HCT116 (cell line): ENCODE data around the gene OR52E1. TPM values are rescaled to one million over a fixed set of nuclear protein-coding genes. Genes with fewer than 3 reads are reported as not detected.

Experiments used
- ATAC-seq: fragments of 200-7000 bp; cut with Tn5 transposase; 2 replicates; pipeline ENCODE4 v1.9.1; 2020; ENCODE audit warnings: mild to moderate bottlenecking, moderate library complexity
- BruUV-seq: library from RNA; stranded (reverse); fragments of 400-500 nt; replicated peaks from 2 replicates; lab custom pipeline; 2021; lab: Mats Ljungman, UMichigan
- CTCF ChIA-PET: fragments of 300-600 bp; sonication (Branson Sonifier 250); formaldehyde crosslinking; loops from one replicate; lab custom pipeline; 2021; ENCODE audit warnings: antibody characterized with exemption; lab: Charles Lee
- POLR2A ChIA-PET: fragments of 300-600, 350-600 bp; sonication (Branson Sonifier 250); formaldehyde crosslinking; loops from one replicate; lab custom pipeline; 2021; ENCODE audit warnings: antibody characterized with exemption; lab: Charles Lee
- RAD21 ChIA-PET, 2 experiments: fragments of 300-600 bp; sonication (Branson Sonifier 250); formaldehyde crosslinking; loops; one replicate each; lab custom pipeline; 2023; ENCODE audit warnings: low total read pairs in 2 of 2; ENCODE audit not compliant: uncharacterized antibody in 2 of 2, unreplicated experiment in 2 of 2, low non-redundant PET in 1 of 2; lab: Charles Lee
- DNase-seq: peaks from one replicate; pipeline ENCODE4 v3.0.0-alpha.2; 2010; ENCODE audit warnings: low read depth, low spot score
- H2AFZ ChIP-seq: fragments of 200-600 bp; shearing (Covaris generic), sonication (generic); 2 replicates; pipeline ENCODE4 v1.6.1; 2017; ENCODE audit warnings: low read depth, mixed run types, mixed read lengths, antibody characterized with exemption, low read length; ENCODE audit not compliant: poor library complexity, severe bottlenecking
- H3K27ac ChIP-seq: 2 replicates; pipeline ENCODE4 v1.5.1; 2012; ENCODE audit warnings: low read depth, low read length
- H3K27me3 ChIP-seq: fragments of 200-600 bp; sonication (generic); 2 replicates; pipeline ENCODE4 v1.6.1; 2016; ENCODE audit warnings: mixed run types, low read length, mixed read lengths; ENCODE audit not compliant: insufficient read depth
- H3K36me3 ChIP-seq, 2 experiments: fragments of 200-500 bp in 1 of 2; fragments of 200-600 bp in 1 of 2; sonication (Bioruptor generic) in 1 of 2; sonication (generic) in 1 of 2; 2 replicates each; pipeline versions ENCODE4 v1.5.1 to v1.6.1; 2014 to 2016; ENCODE audit warnings: low read length in 2 of 2, inconsistent platforms in 1 of 2, mixed read lengths in 1 of 2, mixed run types in 1 of 2; ENCODE audit not compliant: insufficient read depth in 2 of 2, control insufficient read depth in 1 of 2
- H3K4me1 ChIP-seq, 2 experiments: fragments of 200-600 bp in 1 of 2; sonication (generic) in 1 of 2; 2 replicates each; pipeline versions ENCODE4 v1.5.1 to v1.6.1; 2012 to 2017; ENCODE audit warnings: low read length in 2 of 2, inconsistent platforms in 1 of 2, mild to moderate bottlenecking in 1 of 2, mixed read lengths in 1 of 2, mixed run types in 1 of 2, moderate library complexity in 1 of 2; ENCODE audit not compliant: insufficient read depth in 2 of 2, control insufficient read depth in 1 of 2
- H3K4me2 ChIP-seq: fragments of 200-600 bp; sonication (generic); 2 replicates; pipeline ENCODE4 v1.6.1; 2017; ENCODE audit warnings: mixed run types, low read length, mixed read lengths
- H3K4me3 ChIP-seq, 2 experiments: fragments of 200-600 bp in 1 of 2; sonication (generic) in 1 of 2; replicated peaks in 1 of 2; 2 replicates each; pipeline ENCODE4 v1.5.1; 2011 to 2016; ENCODE audit warnings: low read length in 2 of 2, control low read depth in 1 of 2, low read depth in 1 of 2, mild to moderate bottlenecking in 1 of 2, mixed read lengths in 1 of 2, mixed run types in 1 of 2
- H3K79me2 ChIP-seq: fragments of 200-600 bp; sonication (generic); 2 replicates; pipeline ENCODE4 v1.6.1; 2017; ENCODE audit warnings: mild to moderate bottlenecking, mixed run types, low read length, moderate library complexity, mixed read lengths; ENCODE audit not compliant: insufficient read depth
- H3K9ac ChIP-seq: fragments of 200-600 bp; sonication (generic); 2 replicates; pipeline ENCODE4 v1.6.1; 2016; ENCODE audit warnings: low read length, mixed read lengths
- H3K9me2 ChIP-seq: fragments of 200-600 bp; sonication (generic), shearing (Covaris generic); 2 replicates; pipeline ENCODE4 v1.6.1; 2017; ENCODE audit warnings: mixed run types, mild to moderate bottlenecking, moderate library complexity; ENCODE audit not compliant: insufficient read depth
- H3K9me3 ChIP-seq, 2 experiments: fragments of 200-500 bp in 1 of 2; fragments of 200-600 bp in 1 of 2; sonication (Bioruptor generic) in 1 of 2; sonication (generic) in 1 of 2; 2 replicates each; pipeline ENCODE4 v1.6.1; 2014 to 2017; ENCODE audit warnings: low read length in 2 of 2, mixed read lengths in 2 of 2, inconsistent platforms in 1 of 2, low read depth in 1 of 2, mild to moderate bottlenecking in 1 of 2, mixed run types in 1 of 2, moderate library complexity in 1 of 2; ENCODE audit not compliant: control insufficient read depth in 1 of 2, insufficient read depth in 1 of 2
- H4K20me1 ChIP-seq: fragments of 200-600 bp; sonication (generic), shearing (Covaris generic); 2 replicates; pipeline ENCODE4 v1.6.1; 2017; ENCODE audit warnings: mixed run types, mild to moderate bottlenecking, moderate library complexity; ENCODE audit not compliant: insufficient read depth
- ATF3 ChIP-seq: IDR thresholded peaks from 2 replicates; pipeline ENCODE4 v1.6.1; 2012
- CBX3 ChIP-seq: IDR thresholded peaks from 2 replicates; pipeline ENCODE4 v1.6.1; 2012; ENCODE audit warnings: low read depth
- EGR1 ChIP-seq: IDR thresholded peaks from 2 replicates; pipeline ENCODE4 v1.6.1; 2012; ENCODE audit warnings: low read depth
- EZH2phosphoT487 ChIP-seq: fragments of 200-600 bp; IDR thresholded peaks from 2 replicates; pipeline ENCODE4 v1.6.1; 2018; ENCODE audit warnings: antibody characterized with exemption, borderline replicate concordance
- FOSL1 ChIP-seq: IDR thresholded peaks from 2 replicates; pipeline ENCODE4 v1.6.1; 2012; ENCODE audit warnings: low read depth
- JUND ChIP-seq: IDR thresholded peaks from 2 replicates; pipeline ENCODE4 v1.6.1; 2012
- POLR2AphosphoS5 ChIP-seq: IDR thresholded peaks from 2 replicates; pipeline ENCODE4 v1.6.1; 2011; ENCODE audit warnings: mild to moderate bottlenecking, low read depth, low read length, moderate library complexity
- SIN3A ChIP-seq: IDR thresholded peaks from 2 replicates; pipeline ENCODE4 v1.6.1; 2012; ENCODE audit warnings: low read depth
- SP1 ChIP-seq: IDR thresholded peaks from 2 replicates; pipeline ENCODE4 v1.6.1; 2012; ENCODE audit warnings: low read depth
- SRF ChIP-seq: IDR thresholded peaks from 2 replicates; pipeline ENCODE4 v1.6.1; 2012; ENCODE audit warnings: low read depth
- TCF7L2 ChIP-seq: IDR thresholded peaks from 2 replicates; pipeline ENCODE4 v1.7.0; 2011; ENCODE audit warnings: borderline replicate concordance, inconsistent platforms; ENCODE audit not compliant: insufficient read depth, insufficient read length; ENCODE audit errors: extremely low read depth
- ZFX ChIP-seq: fragments of 450-650 bp; IDR thresholded peaks from 2 replicates; pipeline ENCODE4 v1.6.1; 2017
- ZNF274 ChIP-seq: fragments of 200-500 bp; sonication (Bioruptor generic); IDR thresholded peaks from 2 replicates; pipeline ENCODE4 v1.6.1; 2014; ENCODE audit warnings: mild to moderate bottlenecking, low read depth, low read length, inconsistent platforms
- intact Hi-C: fragments of 100-400 bp; cut with micrococcal nuclease; formaldehyde crosslinking; loops from 2 replicates; pipeline ENCODE4 v1.10.0; 2022
- total RNA-seq: library from RNA; stranded (reverse); gene quantifications from one replicate; pipeline ENCODE4 v1.2.1, GENCODE V29; 2021; ENCODE audit not compliant: unreplicated experiment
- TF ChIP-seq, protein P1 (sequence below): IDR thresholded peaks from 2 replicates; pipeline ENCODE4 v1.6.1; 2012
- TF ChIP-seq, protein P2 (sequence below), 3 experiments: fragments of 200-600 bp in 1 of 3; sonication (generic) in 1 of 3; IDR thresholded peaks in 2 of 3; conservative IDR thresholded peaks in 1 of 3; 2 replicates each; pipeline ENCODE4 v1.5.1; 2012 to 2017; ENCODE audit warnings: low read depth in 2 of 3, low read length in 2 of 3, antibody characterized with exemption in 1 of 3, borderline replicate concordance in 1 of 3, control low read depth in 1 of 3, mild to moderate bottlenecking in 1 of 3, mixed read lengths in 1 of 3, mixed run types in 1 of 3, moderate library complexity in 1 of 3; ENCODE audit not compliant: insufficient read depth in 1 of 3

OR52E1 gene
- total RNA-seq, 1 experiment from 2014 or later, result not detected

DNA sequence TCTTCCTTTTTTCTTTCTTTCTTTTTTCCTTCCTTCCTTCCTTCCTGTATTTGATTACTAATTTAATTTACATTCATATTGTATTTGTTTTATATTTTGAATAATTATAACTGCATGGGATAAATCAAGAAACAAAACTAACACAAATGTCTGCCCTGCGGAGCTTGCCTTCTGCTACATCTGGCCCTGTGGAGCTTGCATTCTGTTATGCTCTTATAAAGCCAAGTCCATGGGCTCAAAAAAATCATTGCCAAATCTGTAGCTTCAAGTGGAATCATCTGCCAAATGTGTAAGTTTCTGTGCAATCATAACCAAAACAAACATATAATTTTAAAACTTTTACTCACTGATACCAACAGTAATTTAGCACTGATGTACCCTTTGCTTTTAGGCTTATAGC, 31.0 kb upstream of the OR52E1 start (continued):
- no peak for TF ChIP-seq TCF7L2
- no peak for TF ChIP-seq JUND
- TF ChIP-seq FOSL1, result no peak
- TF ChIP-seq POLR2AphosphoS5, result no peak
- TF ChIP-seq CBX3, result no peak
- no peak for TF ChIP-seq SIN3A
- TF ChIP-seq ATF3, result no peak
- no peak for TF ChIP-seq SP1
- TF ChIP-seq ZNF274, result no peak

GRCh38 chr11:5040876-5041275, 28.5 kb upstream of the OR52E1 start:
- Histone ChIP-seq H3K27me3 (peaks cover 49% of the 10 kb centered on the region), H2AFZ (no peak overlapping the region), H3K79me2 (no peaks in the 10 kb centered on the region), H3K36me3 (no peaks in the 10 kb centered on the region), H3K4me3 (no peak overlapping the region), H4K20me1 (no peaks in the 10 kb centered on the region; the same call in 1 of the 2 replicates), H3K9me2 (no peaks in the 10 kb centered on the region), H3K9ac (no peak overlapping the region), H3K4me2 (no peak overlapping the region), H3K9me3 (no peaks in the 10 kb centered on the region), H3K27ac (no peak overlapping the region), H3K4me1 (no peaks in the 10 kb centered on the region)
- ChIA-PET POLR2A (no interaction called here), RAD21 (no interaction called here), CTCF (no interaction called here)
- TF ChIP-seq, protein P1, sequence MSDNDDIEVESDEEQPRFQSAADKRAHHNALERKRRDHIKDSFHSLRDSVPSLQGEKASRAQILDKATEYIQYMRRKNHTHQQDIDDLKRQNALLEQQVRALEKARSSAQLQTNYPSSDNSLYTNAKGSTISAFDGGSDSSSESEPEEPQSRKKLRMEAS, result no peak
- DNase-seq, result no peak
- no TSS peak for BruUV-seq
- intact Hi-C loops, result no loop called here
- no peak for ATAC-seq

DNA sequence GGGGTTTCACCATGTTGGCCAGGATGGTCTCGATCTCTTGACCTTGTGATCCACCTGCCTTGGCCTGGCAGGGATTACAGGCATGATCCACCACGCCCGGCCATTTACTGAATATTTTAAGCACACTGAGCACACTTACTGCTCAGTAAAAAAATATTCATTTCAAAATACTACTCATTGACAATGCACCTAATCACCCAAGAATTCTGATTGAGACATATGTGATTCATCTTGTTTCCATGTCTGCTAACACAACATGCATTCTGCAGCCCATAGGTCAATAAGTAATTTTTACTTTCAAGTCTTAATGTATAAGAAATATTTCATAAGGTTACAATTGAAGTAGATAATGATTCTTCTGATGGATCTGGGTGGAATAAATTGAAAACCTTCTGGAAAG, 27.3 kb upstream of the OR52E1 start:
- Histone ChIP-seq H3K9me3 (no peaks in the 10 kb centered on the region), H2AFZ (no peak overlapping the region), H3K4me1 (no peaks in the 10 kb centered on the region), H3K27me3 (peaks cover 45% of the 10 kb centered on the region), H3K36me3 (no peaks in the 10 kb centered on the region), H4K20me1 (no peaks in the 10 kb centered on the region; the same call in 1 of the 2 replicates), H3K9me2 (no peaks in the 10 kb centered on the region), H3K4me3 (no peak overlapping the region), H3K4me2 (no peak overlapping the region), H3K9ac (no peak overlapping the region), H3K79me2 (no peaks in the 10 kb centered on the region), H3K27ac (no peak overlapping the region)
- DNase-seq (no peak), ATAC-seq (no peak)
- POLR2A ChIA-PET, result no interaction called here
- no peak for TF ChIP-seq ATF3
- TF ChIP-seq, protein P2, sequence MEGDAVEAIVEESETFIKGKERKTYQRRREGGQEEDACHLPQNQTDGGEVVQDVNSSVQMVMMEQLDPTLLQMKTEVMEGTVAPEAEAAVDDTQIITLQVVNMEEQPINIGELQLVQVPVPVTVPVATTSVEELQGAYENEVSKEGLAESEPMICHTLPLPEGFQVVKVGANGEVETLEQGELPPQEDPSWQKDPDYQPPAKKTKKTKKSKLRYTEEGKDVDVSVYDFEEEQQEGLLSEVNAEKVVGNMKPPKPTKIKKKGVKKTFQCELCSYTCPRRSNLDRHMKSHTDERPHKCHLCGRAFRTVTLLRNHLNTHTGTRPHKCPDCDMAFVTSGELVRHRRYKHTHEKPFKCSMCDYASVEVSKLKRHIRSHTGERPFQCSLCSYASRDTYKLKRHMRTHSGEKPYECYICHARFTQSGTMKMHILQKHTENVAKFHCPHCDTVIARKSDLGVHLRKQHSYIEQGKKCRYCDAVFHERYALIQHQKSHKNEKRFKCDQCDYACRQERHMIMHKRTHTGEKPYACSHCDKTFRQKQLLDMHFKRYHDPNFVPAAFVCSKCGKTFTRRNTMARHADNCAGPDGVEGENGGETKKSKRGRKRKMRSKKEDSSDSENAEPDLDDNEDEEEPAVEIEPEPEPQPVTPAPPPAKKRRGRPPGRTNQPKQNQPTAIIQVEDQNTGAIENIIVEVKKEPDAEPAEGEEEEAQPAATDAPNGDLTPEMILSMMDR (IDR thresholded peaks at IDR 0.05 in 2 of 3, conservative IDR thresholded peaks at IDR 0.05 in 1 of 3; ENCODE audit: borderline replicate concordance in 1 of 3, insufficient read depth in 1 of 3, low read depth in 2 of 3, low read length in 2 of 3), result no peak
- no peak for TF ChIP-seq ZNF274
- TF ChIP-seq ZFX, result no peak
- TF ChIP-seq SRF, result no peak
- no peak for TF ChIP-seq EGR1
- TF ChIP-seq, protein P1, result no peak
- no peak for TF ChIP-seq EZH2phosphoT487
- CTCF ChIA-PET, result no interaction called here
- RAD21 ChIA-PET, result no interaction called here
- intact Hi-C loops, result no loop called here
- BruUV-seq, result no TSS peak
